ENCODE data around the gene UFD1.

DNA sequence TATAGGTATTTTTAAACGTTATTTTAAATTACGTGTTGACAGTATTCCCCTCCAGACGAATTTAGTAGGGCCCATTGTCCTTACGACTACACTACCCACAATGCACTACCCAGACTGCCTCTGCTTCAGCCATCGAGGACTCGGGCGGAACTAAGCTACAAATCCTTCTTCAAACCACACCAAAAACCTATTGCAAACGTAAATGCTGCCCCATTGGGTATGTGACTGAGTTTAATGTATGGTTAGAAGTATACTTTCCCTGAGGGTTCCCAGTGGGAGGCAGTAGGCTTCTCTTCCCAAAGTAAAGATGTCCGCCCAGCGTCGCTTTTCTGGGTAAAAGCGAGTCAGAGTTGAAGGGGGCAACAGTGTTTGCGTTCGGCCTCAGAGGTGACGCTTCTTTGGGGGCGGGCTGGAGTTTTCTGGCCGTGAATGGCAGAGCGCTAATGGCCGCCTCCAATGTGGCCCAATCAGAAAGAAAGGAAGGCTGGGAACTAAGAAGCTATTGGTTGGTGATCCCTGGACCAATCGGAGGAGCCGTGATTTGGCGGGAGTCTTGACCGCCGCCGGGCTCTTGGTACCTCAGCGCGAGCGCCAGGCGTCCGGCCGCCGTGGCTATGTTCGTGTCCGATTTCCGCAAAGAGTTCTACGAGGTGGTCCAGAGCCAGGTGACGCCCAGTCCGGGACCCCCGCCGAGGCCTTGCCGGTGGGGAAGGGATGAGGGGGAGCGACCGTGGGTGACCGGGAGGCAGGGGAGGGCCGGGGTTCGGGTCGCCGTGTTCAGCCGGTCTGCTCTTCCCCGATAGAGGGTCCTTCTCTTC lies 571 bp upstream of the UFD1 start, which contains the start of gene CDC45:
- TF ChIP-seq, protein P1, sequence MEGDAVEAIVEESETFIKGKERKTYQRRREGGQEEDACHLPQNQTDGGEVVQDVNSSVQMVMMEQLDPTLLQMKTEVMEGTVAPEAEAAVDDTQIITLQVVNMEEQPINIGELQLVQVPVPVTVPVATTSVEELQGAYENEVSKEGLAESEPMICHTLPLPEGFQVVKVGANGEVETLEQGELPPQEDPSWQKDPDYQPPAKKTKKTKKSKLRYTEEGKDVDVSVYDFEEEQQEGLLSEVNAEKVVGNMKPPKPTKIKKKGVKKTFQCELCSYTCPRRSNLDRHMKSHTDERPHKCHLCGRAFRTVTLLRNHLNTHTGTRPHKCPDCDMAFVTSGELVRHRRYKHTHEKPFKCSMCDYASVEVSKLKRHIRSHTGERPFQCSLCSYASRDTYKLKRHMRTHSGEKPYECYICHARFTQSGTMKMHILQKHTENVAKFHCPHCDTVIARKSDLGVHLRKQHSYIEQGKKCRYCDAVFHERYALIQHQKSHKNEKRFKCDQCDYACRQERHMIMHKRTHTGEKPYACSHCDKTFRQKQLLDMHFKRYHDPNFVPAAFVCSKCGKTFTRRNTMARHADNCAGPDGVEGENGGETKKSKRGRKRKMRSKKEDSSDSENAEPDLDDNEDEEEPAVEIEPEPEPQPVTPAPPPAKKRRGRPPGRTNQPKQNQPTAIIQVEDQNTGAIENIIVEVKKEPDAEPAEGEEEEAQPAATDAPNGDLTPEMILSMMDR (IDR thresholded peaks at IDR 0.05), result no peak
- no peak for TF ChIP-seq POLR2A (IDR thresholded peaks at IDR 0.05)
